Subcutaneous abdominal adipose tissue (tissue), 5 donors: Measurements from ENCODE around the gene TRAIP.

Experiments
- H3K27ac ChIP-seq: one replicate; pipeline ENCODE4 v1.7.0; 2013; ENCODE audit warnings: low read depth, mild to moderate bottlenecking, inconsistent platforms, low read length, moderate library complexity
- H3K27me3 ChIP-seq, 5 donors: one replicate each; pipeline ENCODE4 v1.7.0; 2013; ENCODE audit warnings: low read length in 5 of 5, inconsistent platforms in 1 of 5; ENCODE audit not compliant: control insufficient read depth in 5 of 5, insufficient read depth in 4 of 5
- H3K36me3 ChIP-seq, 5 donors: one replicate each; pipeline ENCODE4 v1.7.0; 2013; ENCODE audit warnings: low read length in 5 of 5; ENCODE audit not compliant: control insufficient read depth in 5 of 5, insufficient read depth in 5 of 5
- H3K4me1 ChIP-seq, 5 donors: one replicate each; pipeline ENCODE4 v1.7.0; 2013; ENCODE audit warnings: low read length in 5 of 5, mild to moderate bottlenecking in 3 of 5, moderate library complexity in 1 of 5; ENCODE audit not compliant: control insufficient read depth in 5 of 5, insufficient read depth in 5 of 5
- H3K4me3 ChIP-seq, 5 donors: one replicate each; pipeline ENCODE4 v1.7.0; 2013; ENCODE audit warnings: low read length in 5 of 5, low read depth in 1 of 5
- H3K9ac ChIP-seq, 5 donors: one replicate each; pipeline ENCODE4 v1.7.0; 2013; ENCODE audit warnings: low read length in 5 of 5, mild to moderate bottlenecking in 4 of 5, moderate library complexity in 3 of 5
- H3K9me3 ChIP-seq, 5 donors: one replicate each; pipeline ENCODE4 v1.7.0; 2013; ENCODE audit warnings: low read length in 5 of 5; ENCODE audit not compliant: control insufficient read depth in 5 of 5
- donor health status: healthy.
- donor health status: healthy.
- donor health status: healthy.
- donor health status: healthy.
- donor health status: healthy.

TRAIP gene

DNA sequence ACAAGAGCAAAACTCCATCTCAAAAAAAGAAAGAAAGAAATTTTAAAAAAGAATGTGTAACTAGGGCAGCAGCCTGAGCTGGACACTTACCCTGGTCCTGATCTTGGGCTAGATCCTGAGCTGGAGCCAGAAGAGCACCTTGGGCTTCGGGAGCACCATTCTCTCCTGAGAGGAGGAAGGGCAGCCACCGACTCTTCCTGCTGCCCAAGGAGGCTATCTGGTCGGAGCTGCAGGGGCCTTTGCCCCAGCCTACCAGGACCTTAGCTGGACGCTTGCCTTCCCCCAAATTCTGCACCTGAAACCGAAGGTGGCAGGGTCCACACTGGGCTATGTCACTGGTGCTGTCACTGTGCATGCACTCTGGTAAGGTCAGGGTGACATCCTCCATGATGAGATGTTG lies 20.2 kb upstream of the TRAIP start:
- peaks cover 0 to 12% (median under 1%) of the 10 kb centered on the region in 5 donors for H3K4me1 ChIP-seq

DNA sequence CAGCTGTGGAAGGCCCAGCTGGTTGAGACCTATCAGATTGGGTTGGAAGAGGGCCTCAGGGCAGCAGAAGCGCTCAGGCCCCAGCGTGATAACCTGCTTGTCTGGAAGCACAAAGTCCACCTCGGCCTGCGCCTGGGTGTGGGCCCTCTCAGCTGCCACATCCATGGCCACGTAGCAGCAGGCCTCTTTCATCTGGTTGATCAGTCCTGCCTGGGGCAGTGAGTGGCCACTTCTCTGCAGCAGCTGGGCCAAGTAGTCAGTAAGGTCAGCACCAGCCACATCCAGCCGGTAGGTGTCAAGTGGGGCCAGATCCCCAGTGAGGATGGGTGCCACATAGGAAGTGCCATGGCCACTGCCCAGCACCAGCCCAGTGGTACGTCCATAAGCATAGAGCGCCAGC lies 17.3 kb upstream of the TRAIP start:
- Histone ChIP-seq H3K36me3 (no peaks in the 10 kb centered on the region), H3K27ac (no peak overlapping the region), H3K27me3 (peaks cover 4 to 28% (median 20%) of the 10 kb centered on the region in 5 donors), H3K9me3 (no peaks in the 10 kb centered on the region), H3K4me1 (peaks cover 0 to 10% (median 9%) of the 10 kb centered on the region in 5 donors), H3K4me3 (no peak overlapping the region), H3K9ac (no peak overlapping the region)

More for the DNA sequence above, 20.2 kb upstream of the TRAIP start:
- Histone ChIP-seq H3K27me3 (peaks cover 0 to 7% (median 3%) of the 10 kb centered on the region in 5 donors), H3K4me3 (no peak overlapping the region), H3K9ac (no peak overlapping the region), H3K9me3 (no peaks in the 10 kb centered on the region), H3K27ac (no peak overlapping the region), H3K36me3 (no peaks in the 10 kb centered on the region)

DNA sequence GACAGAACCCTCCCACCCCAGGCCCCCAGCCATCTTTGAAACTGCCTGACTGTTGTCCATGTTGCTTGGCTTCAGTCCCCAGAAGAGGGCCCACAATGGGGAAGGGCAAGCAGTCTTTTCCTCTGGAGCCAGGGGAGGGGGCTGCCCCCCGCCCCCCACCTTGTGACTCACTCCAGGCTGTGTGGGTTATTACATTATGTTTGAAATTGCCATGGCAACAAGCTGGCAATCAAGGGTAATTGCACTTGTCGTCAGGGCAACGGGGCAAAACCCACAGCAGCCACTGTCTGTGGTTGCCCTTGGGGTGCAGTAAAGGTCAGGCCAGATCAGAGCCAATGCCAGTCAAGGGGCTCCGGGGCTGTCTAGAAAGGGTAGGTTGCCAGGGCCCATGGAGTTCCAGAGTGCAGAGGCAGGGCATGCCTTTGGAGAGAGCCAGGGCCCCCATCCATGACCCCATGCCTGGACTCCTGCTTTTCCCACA lies 16.5 kb upstream of the TRAIP start:
- no peak overlapping the region for H3K4me3 ChIP-seq
- H3K9me3 ChIP-seq, result no peaks in the 10 kb centered on the region
- peaks cover 0 to 10% (median 9%) of the 10 kb centered on the region in 5 donors for H3K4me1 ChIP-seq
- H3K9ac ChIP-seq, result no peak overlapping the region
- H3K27ac ChIP-seq, result no peak overlapping the region
- no peaks in the 10 kb centered on the region for H3K36me3 ChIP-seq
- peaks cover 11 to 36% (median 27%) of the 10 kb centered on the region in 5 donors for H3K27me3 ChIP-seq

DNA sequence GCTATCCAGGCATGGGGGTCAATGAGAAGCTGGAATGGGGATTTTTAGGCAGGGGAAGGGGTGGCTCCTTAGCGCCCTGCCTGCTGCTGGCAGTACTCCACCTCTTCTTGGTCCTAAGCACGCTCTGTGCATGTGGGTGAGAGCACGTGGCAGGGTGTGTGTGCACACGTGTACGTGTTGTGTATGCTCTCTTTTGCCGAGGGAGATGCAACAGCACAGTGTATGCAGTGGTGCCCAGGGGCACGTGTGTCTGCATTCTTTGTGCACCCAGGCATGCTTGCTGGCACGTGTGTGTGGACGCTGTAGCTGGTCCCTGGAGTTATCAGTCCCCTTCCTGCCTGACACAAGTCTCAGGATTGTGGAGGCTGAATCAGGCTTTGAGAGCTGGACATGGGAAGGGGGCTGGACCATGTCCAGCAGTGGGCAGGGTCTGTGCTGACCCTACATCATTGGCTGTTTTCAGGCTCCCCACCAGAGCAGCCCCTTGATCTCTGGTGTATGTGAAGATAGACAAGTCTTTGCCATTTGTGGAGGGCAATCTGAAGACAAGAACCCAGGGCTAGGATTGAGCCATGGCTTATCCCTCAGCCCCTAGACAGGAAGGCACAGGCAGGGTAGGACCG lies 15.3 kb upstream of the TRAIP start:
- H3K27ac ChIP-seq, result no peak overlapping the region
- no peak overlapping the region for H3K9ac ChIP-seq
- H3K4me3 ChIP-seq, result no peak overlapping the region
- H3K4me1 ChIP-seq, result peaks cover 0 to 10% (median 9%) of the 10 kb centered on the region in 5 donors
- peaks cover 11 to 39% (median 32%) of the 10 kb centered on the region in 5 donors for H3K27me3 ChIP-seq
- H3K9me3 ChIP-seq, result no peaks in the 10 kb centered on the region
- H3K36me3 ChIP-seq, result no peaks in the 10 kb centered on the region

DNA sequence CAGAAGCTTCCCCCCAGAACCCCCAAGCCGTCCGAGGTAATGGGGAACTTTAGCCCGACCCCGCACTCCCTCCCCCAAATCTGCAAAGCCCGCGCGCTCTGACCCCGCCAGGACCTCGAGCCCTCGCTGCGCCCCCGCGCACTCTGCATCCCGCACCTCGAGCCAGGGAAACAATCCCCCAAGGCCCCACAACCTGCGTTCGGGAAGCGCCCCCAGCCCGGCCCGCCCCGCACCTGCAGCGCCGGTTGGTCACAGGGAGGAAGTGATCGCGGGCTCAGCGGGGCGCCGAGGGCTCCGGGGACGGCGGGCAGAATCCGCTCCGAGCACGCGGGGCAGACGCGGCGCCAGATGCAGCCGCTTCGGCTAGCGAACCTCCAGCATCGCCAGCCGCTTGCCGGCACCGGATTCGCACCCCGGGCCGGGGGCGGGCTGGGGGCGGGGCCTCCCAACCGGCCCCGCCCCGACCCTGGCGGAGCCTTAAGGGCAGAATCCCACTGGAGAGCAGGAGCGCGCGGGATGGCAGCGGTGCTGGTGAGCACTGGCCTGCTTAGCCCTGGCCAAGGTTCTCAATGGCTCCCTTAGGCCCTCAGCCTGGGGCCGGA lies 13.3 kb upstream of the TRAIP start, which contains the start of gene CAMKV:
Gene CAMKV, minus strand, starts transcription at position 382 of the 602 bp plus-strand sequence. CDS start 7,518 bp downstream, outside the sequence.
- Histone ChIP-seq H3K9ac (no peak within 1 kb of the TSS), H3K4me3 (peak within 1 kb of the TSS in 3 of 5 donors; percentile 27 to 40 (median 29)), H3K4me1 (peaks cover 0 to 10% (median 9%) of the 10 kb centered on the region in 5 donors), H3K27ac (no peak within 1 kb of the TSS), H3K27me3 (peaks cover 11 to 44% (median 34%) of the 10 kb centered on the region in 5 donors), H3K36me3 (no peaks in the 10 kb centered on the region), H3K9me3 (no peaks in the 10 kb centered on the region)

DNA sequence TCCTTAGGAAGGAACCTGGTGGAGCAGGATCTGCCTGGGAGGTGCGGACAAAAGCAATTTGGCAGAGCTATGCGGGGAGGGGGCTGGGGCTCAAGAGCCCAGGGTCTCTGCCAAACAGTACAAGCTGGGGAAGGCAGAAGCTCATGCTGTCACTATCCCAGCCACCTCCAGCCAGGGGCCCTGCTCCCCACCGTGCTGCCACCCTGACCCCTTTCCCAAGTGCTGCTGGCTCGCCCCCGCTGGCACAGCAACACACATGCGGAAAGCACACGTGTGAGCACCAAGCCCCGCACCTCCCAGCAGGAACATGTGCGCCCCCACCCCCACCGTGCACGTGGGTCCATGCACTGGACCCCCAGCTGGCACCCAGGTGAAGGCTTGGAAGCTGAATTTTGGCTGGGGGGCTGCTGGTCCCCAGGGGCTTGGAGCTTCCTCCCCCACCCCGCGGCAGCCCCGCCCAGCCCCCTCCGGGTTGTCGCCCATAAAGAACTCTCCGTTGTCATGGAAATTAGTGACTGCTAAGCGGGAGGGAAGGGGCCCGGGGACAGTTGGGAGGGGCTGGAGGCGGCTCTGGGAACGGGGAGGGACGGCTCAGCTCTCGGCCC lies 12.6 kb upstream of the TRAIP start:
- Histone ChIP-seq H3K4me3 (peak overlapping the region in 2 of 5 donors; percentile 27 to 40), H3K27ac (no peak overlapping the region), H3K4me1 (peaks cover 0 to 10% (median 9%) of the 10 kb centered on the region in 5 donors), H3K9ac (no peak overlapping the region), H3K27me3 (peaks cover 11 to 51% (median 35%) of the 10 kb centered on the region in 5 donors), H3K9me3 (no peaks in the 10 kb centered on the region), H3K36me3 (no peaks in the 10 kb centered on the region)

DNA sequence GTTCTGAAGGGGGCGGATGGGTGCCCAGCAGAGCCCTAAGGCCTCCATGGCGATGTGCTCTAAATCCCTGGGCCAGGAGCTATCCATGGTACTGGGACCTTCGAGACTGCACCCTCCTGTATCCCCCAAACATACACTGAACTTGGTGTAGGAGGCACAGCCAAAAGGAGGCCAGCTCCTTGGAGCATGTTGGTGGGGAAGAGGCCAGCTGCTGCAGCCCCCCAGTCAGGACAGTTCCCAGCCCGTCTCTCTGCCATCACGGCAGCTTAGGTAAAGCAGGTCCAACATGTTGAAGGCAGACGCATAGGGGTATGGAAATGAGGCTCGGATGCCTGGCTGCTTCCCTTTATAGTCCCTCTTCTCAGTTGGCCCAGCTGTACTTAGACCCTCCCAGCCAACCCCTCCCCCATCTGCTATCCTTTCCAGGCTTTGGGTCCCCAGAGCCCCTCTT lies 11.5 kb upstream of the TRAIP start:
- no peak overlapping the region for H3K27ac ChIP-seq
- H3K9ac ChIP-seq, result no peak overlapping the region
- no peak overlapping the region for H3K4me3 ChIP-seq
- H3K9me3 ChIP-seq, result no peaks in the 10 kb centered on the region
- H3K36me3 ChIP-seq, result no peaks in the 10 kb centered on the region
- peaks cover 0 to 10% (median 9%) of the 10 kb centered on the region in 5 donors for H3K4me1 ChIP-seq
- H3K27me3 ChIP-seq, result peaks cover 11 to 51% (median 35%) of the 10 kb centered on the region in 5 donors

DNA sequence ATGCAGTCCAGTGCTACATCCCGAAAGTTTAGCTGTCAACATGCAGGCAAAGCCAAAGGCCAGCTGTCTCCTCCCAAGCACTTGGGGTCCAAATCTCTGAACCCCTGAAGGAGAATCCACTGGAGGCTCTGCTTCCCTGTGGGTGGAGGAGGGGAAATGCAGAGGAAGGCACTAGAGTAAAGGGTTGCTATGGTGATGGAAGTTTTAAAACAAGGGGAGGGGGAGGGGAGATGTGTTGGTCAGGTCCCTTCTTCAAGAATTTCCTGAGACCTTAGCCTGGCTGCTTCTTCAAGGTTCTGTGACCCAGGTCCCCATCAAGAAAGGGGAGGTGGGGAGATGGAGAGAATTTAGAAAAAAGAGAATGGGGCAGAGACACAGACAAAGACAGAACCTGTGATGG lies 11.0 kb upstream of the TRAIP start:
- no peak overlapping the region for H3K4me3 ChIP-seq
- peaks cover 0 to 10% (median 9%) of the 10 kb centered on the region in 5 donors for H3K4me1 ChIP-seq
- H3K36me3 ChIP-seq, result no peaks in the 10 kb centered on the region
- no peaks in the 10 kb centered on the region for H3K9me3 ChIP-seq
- no peak overlapping the region for H3K27ac ChIP-seq
- peaks cover 11 to 51% (median 35%) of the 10 kb centered on the region in 5 donors for H3K27me3 ChIP-seq
- no peak overlapping the region for H3K9ac ChIP-seq

DNA sequence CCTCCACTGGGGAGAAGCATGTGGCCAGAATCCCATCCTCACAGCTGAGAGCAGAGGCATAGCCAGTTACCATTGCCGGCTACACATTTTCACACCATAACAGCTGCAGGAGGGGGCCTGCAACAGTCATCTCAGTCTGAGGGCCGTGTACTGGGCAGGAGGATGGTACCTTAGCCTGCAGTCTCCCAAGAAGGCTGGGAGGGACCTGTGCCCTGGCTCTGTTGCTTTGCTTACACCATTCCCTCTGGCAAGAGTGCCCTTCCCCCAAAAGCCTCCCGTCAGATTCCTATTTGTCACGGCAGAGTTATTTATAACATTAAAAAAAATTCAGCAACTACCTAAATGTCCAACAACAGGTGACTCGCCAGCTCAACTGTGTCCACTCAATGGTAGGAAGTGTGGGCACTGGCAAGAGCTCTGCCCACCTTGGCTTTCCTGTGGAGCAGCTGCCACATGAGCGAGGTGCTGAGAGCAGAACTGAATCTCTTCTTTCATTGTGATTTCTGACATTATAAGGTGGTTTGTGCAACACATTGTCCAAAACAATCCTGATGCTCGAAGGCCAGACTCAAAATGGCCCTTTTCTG lies 8.9 kb upstream of the TRAIP start:
- Histone ChIP-seq H3K9ac (no peak overlapping the region), H3K4me1 (peaks cover 0 to 10% (median 9%) of the 10 kb centered on the region in 5 donors), H3K36me3 (no peaks in the 10 kb centered on the region), H3K9me3 (no peaks in the 10 kb centered on the region), H3K27ac (no peak overlapping the region), H3K27me3 (peaks cover 11 to 44% (median 30%) of the 10 kb centered on the region in 5 donors), H3K4me3 (no peak overlapping the region)
